Left renal cortex interstitium (tissue), 4 donors: ENCODE data around the gene AUTS2. TPM values are rescaled to one million over a fixed set of nuclear protein-coding genes. Genes with fewer than 3 reads are reported as not detected.

Experiments used
- DNase-seq, 4 donors: peaks; one replicate each; pipeline ENCODE4 v3.0.0-alpha.2; 2013; ENCODE audit warnings: low read depth in 4 of 4, low spot score in 2 of 4, missing footprints in 1 of 4
- polyA plus RNA-seq, 4 donors: library from polyadenylated mRNA; unstranded; fragments of 120-200 nt; gene quantifications; one replicate each; pipeline ENCODE4 v1.2.1, GENCODE V29; 2013; ENCODE audit not compliant: insufficient read length in 4 of 4

Gene AUTS2
- polyA plus RNA-seq, 4 donors: 56.5 to 144 (median 82.8) TPM

- DNase-seq: no peak
These were observed 313.9 kb downstream of the AUTS2 start for GRCh38 chr7:69912141-69912540.

DNA sequence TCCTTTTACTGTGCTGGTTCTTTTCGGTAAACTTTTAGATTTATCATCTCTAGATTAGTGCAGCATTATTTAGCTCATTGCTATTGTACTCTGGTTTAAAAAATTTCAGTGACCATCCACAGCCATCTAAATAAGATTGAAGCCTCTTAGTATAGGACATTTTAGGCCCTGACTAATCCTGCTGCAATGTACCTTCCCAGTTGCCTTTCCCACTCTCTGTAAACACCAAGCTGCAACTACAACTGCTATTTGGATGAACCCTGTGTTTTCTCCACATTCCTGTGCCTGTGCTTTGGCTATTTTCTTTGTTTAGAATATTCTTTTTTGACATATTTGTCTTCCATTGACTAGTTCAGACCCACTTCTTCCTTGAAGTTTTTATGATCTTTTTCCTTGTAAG, 314.6 kb downstream of the AUTS2 start:
- DNase-seq: no peak

- DNase-seq: no peak
These were observed 321.3 kb downstream of the AUTS2 start for GRCh38 chr7:69919426-69920111.

DNA sequence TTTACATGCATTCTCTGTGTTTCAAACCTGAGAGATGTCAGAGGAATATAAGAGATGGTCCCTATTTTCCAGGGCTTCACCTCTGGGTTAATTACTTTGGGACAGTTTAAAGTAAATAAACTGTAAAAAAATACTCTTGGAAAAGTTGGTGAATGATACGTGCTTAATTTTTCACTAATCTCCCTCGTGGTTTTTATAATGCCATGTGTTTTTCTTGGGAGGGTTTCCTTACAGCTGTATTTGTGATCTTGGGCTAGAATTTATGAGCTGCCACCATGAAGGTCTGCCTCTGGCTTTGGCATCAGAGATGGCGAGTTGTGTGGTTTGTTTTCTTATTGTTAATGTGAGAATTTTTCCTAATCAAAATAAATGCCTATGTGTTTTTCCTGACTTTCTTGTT, 322.5 kb downstream of the AUTS2 start:
- no peak for DNase-seq

GRCh38 chr7:69922026-69922803, 323.9 kb downstream of the AUTS2 start:
- no peak for DNase-seq

DNA sequence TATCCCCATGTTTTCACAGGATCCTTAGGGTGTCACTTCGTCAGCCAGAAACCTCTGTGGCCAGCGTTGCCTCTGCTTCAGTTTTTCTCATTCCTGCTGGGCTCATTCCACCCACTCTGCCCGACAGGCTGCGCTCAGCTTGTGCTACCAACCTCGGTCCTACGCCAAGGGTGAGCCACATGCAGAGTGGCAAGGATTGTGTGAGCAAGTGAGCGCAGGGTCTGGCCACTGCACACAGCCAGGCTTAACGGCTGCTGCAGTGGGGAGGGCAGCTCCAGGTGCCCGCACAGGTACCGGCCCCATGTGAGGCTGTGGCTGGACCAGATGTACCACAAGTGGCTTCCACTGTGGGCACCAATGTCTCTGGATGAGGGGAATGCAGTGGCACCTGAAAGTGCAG, 329.2 kb downstream of the AUTS2 start:
- DNase-seq: no peak

- no peak for DNase-seq
These were observed 330.3 kb downstream of the AUTS2 start for GRCh38 chr7:69928621-69929020.

DNA sequence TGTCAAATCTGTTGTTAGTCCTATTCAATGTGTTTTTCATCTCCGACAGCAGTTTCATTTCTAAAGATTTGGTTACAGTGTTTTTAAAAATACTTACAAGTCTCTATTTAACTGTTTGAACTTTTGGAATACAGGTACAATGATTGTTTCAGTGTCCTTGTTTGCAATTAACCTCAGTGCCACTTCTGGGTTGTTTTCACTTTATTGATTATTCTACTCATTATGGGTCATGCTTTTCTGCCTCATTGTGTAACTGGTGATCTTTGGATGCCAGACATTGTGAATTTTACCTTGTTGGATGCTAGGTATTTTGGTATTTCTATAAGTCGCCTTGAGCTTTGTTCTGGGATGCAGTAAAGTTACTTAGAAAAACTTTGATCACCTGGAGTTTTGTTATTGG, 331.3 kb downstream of the AUTS2 start:
- no peak for DNase-seq

GRCh38 chr7:69932034-69932628, 333.9 kb downstream of the AUTS2 start:
- DNase-seq: no peak

GRCh38 chr7:69934144-69934903, 336.0 kb downstream of the AUTS2 start:
- DNase-seq: no peak

DNA sequence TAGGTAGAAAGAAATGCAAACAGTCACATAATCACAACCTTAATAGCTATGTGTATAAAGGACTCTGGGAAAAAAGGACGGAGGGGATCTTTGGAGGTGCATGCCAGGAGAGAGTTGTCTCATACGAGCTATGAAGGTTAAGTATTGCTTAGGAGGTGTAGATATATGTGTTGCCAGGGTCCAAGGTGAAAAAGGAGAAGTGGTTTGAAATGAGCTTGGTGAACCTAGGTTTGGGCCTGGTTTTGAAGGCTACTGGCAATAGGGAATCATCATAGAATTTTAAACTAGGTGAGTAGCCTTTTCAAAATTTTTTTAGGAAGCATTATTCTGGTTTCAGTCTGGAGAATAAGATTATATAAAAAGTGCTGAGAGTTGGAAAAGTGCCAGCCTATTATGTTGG, 336.8 kb downstream of the AUTS2 start:
- no peak for DNase-seq

- DNase-seq: no peak
These were observed 338.8 kb downstream of the AUTS2 start for GRCh38 chr7:69937097-69937496.

- DNase-seq: no peak
These were observed 341.0 kb downstream of the AUTS2 start for GRCh38 chr7:69939317-69939716.

- DNase-seq: no peak
These were observed 342.9 kb downstream of the AUTS2 start for GRCh38 chr7:69941077-69941651.

GRCh38 chr7:69942573-69942972, 344.3 kb downstream of the AUTS2 start:
- no peak for DNase-seq

DNA sequence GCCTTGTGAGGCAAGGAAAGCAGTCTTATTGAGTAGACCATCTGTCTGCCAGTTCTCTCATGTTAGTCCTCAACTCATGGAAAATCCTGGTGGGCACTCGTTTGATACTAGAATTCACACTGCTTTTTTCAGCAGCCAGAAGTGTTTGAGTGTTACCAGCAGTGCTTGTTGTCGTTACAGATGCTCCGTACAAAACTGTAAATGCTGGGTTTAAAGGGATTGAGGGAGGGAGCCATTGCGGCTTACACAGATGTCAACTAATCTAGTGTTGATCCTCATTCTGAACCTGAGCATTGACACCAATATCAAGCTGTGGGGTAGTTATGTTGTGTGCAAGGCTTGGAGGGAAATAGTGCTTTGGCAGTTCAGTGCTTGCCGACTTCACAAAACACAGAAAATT, 348.6 kb downstream of the AUTS2 start:
- no peak for DNase-seq

DNA sequence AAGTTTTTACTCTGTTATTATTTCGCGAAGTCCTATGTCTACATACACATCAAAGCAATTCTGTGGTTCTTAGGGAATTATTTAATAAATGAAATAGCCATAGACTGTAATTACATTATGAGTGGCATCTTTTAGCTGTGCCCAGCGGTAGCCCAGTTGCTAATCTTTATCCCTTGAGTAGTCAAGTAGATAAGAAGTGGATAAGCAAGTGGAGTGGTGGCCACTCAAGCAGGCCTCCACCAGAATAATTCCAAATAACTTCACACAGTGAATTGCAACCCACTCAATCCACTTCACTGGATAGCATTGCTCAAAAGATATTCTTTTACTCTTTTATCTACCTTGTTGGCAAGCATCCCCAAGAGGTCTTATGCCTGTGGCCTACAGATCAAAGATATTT, 349.7 kb downstream of the AUTS2 start:
- no peak for DNase-seq

- DNase-seq: no peak
These were observed 350.8 kb downstream of the AUTS2 start for GRCh38 chr7:69949122-69949521.

DNA sequence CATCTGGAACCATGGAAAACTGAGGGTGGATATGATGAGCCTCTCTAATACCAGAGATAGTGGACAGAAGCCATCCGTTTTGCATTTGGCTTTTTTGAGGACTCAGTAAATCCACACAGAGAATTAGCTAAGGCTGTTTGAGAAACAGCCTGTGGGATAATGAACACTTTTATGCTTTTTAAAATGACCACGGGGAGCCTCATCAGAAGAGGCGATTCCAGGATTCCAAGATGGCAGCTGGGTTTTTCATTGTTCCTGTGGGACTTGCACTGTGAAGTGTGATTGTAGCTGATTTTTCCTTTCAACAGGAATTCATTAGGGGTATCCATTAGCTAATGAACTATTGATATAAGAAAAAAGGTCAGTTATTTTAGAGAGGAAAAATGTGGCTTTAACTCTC, 353.2 kb downstream of the AUTS2 start:
- no peak for DNase-seq

DNA sequence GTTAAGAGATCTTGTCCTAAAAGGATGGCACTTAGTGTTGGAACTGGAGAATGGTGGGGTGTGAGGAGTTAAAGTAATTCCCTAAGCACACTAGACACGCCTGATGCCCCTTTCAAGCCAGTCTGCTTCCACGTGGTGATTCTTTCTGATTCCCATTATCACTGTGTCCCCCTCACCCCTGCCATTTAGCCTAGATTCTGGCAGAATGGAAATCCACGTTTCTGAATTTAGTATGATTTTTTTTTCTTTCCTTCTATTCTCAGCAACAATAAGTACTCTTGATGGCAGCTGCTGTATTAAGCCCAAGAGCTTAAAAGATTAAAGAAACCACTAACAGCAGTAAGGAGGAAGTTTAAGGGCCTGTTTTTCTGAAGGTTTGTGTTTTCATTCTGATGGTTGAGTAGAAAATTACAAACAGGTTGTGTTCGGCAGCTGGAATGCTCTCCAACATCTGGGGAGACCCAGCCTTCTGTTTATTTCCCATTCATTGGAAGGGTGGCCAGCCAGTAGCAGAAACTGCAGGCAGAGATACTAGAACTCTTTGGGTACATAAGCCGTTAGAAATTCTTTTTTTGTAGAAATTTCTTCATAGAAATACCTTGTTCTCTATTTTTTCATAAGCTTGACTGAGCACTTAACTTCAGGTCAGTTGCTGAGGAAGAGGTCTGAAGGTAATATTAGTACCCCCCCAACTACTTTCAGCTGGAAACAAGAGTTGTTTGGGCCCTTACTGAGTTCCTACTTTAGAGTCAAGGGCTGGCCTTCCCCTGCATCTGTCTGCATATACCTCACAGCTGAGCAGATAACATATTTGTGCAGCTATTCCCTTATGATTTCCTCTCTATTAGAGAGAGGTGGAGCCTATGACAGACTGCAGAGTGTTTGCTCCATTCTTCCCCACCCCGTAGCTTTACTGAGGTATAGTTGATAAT, 355.1 kb downstream of the AUTS2 start:
- no peak for DNase-seq
